HG03280 (cell line): ENCODE data around the gene DNASE1L3.
"Not testable (repeated sequence)": the region's sequence is repeated elsewhere in the genome, so short reads cannot be mapped to it uniquely, and the experiment has no call there.

Experiments
- ATAC-seq: cut with Tn5 transposase; IDR thresholded peaks from one replicate; pipeline ENCODE4 v1.9.1; 2021; ENCODE audit warnings: mild to moderate bottlenecking, moderate library complexity; ENCODE audit not compliant: unreplicated experiment

DNASE1L3 gene

GRCh38 chr3:58202917-58203360 is 7.8 kb downstream of the DNASE1L3 start:
- no peak for ATAC-seq

DNA sequence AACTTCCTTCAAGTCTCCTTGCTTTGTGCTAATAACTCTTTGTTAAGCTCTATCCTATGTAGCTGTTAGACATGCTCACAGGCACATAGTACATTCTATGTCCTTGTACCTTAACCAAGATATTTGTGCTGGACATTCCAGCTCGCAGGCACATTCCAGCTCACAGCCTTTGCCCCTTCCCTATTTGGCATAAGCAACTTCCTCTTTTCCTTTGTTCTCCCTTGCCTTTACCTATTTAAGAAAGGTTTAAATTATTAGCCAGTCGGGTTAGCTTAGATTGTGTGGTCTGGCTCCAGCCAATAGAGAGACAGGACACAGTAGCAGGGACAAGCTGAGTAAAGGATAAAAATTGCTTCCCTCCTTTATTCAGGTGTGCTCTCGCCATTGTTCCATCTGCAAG is 9.3 kb downstream of the DNASE1L3 start:
- not testable (repeated sequence) for ATAC-seq

DNA sequence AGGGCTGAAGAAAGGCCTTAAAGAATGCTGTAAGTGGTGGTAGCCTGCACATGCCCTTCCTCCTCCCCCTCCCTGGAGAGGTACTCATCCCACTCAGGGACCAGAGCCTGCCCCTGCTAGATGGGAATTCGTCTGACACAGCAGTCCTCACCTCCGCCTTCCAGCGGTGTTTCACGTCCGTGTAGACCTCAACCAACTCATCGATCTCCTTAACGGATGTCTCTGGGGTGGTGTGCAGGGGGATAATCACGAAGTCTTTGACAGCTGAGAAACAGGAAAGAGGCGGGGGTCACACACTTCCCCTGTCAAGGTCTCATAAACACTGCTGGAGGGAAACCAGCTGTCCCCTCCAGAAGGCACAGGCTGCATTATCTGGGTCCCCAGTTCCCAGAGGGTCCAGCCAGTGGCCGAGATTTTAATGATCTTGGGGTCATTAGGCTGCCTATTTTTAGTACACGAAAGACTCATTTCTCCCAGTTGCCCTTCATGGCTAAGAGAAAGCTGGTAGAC is 9.9 kb downstream of the DNASE1L3 start:
- no peak for ATAC-seq

GRCh38 chr3:58200121-58200709 is 10.6 kb downstream of the DNASE1L3 start:
- no peak for ATAC-seq

DNA sequence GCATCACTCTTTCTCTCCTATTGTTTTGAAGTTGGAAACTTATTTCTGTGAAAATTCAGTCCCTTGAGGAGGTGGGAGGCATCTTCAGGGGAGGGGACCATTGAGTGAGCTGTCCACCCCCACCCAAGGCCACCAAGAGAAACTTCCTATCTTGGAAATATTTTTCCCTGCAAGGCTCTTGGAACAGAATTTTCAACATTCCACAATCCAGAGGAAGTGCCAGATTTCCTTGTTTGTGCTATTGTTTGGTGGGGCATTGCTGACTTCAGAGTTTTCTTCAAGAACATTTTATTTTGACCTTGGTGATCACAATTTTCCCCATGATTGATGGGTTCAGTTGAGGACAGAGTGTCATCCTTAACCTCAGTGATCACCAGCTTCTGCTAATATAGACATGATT is 12.0 kb downstream of the DNASE1L3 start:
- no peak for ATAC-seq

- no peak for ATAC-seq
These were observed 12.4 kb downstream of the DNASE1L3 start for GRCh38 chr3:58198362-58198761.

DNA sequence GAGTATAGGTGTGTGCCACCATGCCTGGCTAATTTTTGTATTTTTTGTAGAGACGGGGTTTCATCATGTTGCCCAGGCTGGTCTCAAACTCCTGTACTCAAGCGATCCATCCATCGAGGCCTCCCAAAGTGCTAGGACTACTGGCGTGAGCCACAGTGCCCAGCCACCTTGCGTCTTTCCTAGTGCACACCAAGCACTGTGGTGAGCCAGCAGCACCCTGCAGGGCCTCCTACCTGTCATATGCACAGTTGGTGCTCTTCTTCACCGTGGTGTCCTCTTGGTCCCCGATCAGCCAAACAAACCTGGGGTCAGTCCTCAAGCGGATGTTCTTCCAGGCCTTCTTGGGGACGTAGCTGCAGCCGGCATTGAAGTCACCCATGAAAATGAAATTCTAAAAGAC is 13.2 kb downstream of the DNASE1L3 start:
- no peak for ATAC-seq

- no peak for ATAC-seq
These were observed 16.9 kb downstream of the DNASE1L3 start for GRCh38 chr3:58193682-58194407.

DNA sequence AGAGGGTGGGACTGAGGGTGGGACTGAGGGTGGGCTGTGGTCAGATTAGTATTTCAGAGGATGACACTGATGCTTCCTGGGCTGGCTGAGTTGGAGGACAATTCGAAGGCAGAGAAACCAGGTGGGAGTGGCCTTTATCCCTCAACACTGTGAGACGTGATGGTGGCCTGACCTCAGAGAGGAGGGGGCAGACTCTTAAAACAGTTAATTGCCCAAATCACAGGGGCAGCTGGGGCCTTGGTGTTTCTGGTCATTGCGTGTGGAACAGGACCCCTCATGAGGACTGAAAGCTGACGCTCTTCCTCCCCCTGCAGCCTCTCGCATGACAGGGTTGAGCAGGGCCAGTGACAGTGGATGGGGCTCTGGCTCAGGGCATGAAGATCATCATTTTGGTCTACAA is 18.7 kb downstream of the DNASE1L3 start:
- ATAC-seq, result no peak

GRCh38 chr3:58191361-58191991 is 19.3 kb downstream of the DNASE1L3 start:
- no peak for ATAC-seq

DNA sequence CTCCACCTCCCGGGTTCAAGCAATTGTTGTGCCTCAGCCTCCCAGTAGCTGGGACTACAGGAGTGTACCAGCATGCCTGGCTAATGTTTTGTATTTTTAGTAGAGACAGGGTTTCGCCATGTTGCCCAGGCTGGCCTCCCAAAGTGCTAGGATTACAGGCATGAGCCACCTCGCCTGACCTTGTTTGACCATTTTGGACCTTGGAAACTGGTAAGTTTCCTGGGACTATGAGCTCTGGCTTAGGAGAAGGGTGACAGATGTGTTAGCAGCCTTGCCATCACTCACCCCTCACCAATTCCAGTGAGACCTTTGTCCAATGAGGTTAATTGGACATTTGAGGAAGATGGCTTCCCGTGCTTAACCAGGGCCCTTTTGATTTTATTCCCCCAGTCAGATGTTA is 19.9 kb downstream of the DNASE1L3 start:
- ATAC-seq, result no peak

GRCh38 chr3:58190291-58190690 is 20.5 kb downstream of the DNASE1L3 start:
- ATAC-seq, result no peak

DNA sequence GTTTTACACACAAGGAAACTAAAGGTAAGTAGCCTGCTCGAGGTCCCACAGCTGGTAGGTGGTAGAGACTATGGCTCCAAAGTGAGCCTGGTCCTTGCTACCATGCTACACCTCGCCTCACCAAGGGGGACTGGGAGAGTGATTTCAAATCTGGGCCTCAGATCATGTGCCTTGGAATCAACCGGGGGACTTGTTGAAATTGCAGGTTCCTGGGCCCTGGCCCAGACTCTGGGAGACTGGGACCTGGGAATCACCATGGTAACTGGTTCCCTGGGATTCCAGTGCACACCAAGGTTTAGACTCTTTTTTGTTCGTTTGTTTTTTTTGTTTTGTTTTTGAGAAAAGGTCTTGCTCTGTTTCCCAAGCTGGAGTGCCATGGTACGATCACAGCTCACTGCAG is 21.1 kb downstream of the DNASE1L3 start:
- ATAC-seq, result no peak

DNA sequence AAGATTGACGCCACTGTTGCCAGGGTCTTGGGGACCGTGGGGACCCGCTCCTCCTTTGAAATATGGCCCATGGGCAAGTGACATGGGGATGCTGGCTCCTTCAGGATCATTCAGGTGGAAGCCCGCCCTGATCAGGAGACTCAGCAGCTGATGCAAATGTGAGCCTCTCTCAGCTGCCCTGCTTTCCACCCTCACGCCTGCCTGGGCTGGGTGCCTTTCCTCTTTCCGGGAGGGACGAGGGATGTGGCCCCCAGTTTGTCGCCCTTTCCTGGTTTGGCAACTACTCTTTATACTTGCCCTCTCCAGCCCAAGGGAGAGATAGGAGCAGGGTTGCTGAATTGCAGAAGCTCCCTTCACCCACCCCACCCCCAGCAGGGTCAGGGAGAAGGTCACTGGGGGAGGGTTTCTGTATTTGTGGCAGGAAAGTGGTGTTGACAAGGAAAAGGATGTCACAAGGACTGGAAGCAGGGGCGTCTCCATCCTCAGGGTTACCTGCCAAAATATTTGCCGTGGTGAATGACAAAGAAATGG is 21.8 kb downstream of the DNASE1L3 start:
- no peak for ATAC-seq

GRCh38 chr3:58188173-58188564 is 22.6 kb downstream of the DNASE1L3 start:
- no peak for ATAC-seq

- no peak for ATAC-seq
These were observed 25.8 kb downstream of the DNASE1L3 start for GRCh38 chr3:58184982-58185360.

GRCh38 chr3:58184309-58184981 is 26.3 kb downstream of the DNASE1L3 start:
- no peak for ATAC-seq

- ATAC-seq, result no peak
These were observed 26.9 kb downstream of the DNASE1L3 start for GRCh38 chr3:58183891-58184290.

DNA sequence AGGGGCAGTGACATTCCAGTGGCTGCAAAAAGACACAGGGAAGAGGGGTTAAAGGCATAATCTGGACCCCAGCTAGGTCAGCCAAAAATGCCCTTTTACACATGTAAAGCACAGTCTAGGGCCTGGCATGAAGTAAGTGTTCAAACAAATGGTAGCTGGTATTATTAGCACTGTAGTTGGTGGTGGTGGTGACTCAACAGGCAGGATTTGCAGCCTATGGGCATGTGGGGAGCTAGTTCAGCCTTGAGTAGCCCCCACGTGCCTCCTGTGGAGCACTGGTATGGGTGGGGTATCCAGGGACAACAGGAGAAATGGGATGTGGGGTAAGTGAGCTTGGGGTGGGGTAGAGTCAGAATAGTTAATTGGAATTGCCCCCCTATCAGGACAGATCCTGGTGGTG is 27.6 kb downstream of the DNASE1L3 start:
- no peak for ATAC-seq

DNA sequence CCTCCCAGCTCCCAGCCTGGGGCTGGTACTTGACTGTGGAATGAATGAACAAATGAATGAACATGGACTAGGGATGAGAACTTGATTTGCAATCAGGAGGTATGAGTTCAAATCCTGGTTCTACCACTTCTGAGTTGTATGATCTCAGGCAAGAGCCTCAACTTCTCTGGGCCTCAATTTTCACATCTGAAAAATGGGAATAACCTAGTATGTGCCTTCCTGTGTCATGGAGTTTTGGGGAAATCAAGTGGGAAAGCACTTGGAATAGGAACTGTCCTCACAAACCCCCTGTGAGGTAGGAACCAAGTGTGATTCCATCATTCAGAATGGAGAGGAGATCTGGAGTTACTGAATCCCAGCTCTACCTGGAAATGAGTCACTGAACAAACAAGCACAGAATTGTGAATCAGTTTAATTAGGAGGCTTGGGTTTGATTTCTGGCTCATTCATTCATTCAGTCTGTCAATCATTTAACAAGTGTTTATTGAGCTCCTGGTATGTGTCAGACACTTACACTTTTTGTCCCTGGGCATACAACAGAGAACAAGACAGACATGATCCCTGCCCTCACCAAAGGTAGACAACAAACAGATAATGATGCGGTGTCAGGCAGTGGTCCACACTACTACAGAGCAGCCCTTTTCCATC is 29.7 kb downstream of the DNASE1L3 start:
- no peak for ATAC-seq
